ENCODE data around the gene PTX4.

Gene PTX4

DNA sequence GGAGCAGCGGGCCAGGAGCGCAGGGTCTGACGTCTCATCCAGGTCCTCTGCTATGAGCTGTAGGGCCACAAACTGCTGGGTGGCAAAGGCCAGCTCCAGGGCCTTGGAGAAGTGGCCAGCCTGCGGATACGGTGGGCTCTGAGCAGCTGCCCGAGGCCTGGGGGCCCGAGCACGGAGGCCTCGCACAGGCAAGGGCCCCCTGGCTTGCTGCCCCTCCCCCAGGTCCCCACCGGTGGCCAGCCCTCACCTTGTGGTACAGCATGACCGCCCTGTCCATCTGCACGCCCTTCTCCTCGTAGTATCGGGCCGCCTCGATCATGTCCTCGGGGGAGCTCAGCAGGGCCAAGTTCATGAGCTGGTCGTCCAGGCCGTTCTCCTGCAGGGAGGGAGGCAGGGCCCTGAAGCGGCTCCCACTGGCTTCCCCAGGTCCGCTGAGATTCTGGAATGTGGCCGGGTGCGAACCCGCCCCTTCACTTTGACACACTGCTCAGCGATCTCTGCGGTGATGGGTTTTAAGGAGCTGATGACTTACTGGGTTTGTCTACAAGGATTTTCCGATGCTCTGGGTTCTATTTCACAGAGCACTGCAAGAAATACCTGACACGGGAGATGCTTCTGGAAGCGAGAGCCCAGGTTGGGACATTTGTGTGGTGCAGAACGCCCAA is 35.0 kb upstream of the PTX4 start:
- DNase-seq, result no peak

DNA sequence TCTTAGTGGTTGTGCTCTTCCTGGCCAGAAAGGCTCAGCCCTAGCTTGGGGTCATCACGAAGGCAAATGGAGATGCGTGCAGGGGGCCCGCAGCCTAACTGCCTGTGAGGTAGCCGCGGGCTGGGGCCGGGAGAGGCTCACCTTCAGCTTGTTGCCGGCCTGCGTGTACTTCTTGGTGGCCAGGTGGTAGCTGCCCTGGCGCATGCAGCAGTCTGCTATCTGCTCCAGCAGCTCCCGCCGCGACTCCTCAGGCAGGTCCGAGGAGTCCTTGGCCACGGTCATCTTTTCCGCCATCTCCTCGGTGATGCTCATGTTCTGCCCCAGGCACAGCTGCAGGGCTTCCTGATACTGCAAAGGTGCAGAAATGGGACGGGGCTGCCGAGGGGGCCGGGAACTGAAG is 31.7 kb upstream of the PTX4 start:
- no peak for DNase-seq

DNA sequence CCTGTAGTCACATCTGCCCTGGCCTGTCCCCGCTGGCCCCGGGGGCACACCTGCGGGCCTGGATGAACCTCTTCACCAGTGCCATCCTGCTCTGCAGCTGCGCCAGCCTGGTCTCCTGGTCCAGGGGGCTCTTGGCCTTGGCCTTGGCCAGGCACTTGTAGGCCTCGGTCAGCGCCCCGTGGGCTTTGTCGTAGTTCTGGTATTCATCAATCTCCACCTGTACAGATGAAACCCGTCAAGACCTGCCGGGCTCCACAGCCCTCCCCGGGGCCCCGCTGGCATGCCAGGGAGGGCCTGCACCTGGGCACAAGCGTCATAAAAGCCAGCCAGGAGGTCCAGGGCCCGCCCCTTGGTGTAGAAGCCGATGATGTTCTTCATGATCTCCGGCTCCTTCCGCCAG is 31.1 kb upstream of the PTX4 start:
- no peak for DNase-seq

DNA sequence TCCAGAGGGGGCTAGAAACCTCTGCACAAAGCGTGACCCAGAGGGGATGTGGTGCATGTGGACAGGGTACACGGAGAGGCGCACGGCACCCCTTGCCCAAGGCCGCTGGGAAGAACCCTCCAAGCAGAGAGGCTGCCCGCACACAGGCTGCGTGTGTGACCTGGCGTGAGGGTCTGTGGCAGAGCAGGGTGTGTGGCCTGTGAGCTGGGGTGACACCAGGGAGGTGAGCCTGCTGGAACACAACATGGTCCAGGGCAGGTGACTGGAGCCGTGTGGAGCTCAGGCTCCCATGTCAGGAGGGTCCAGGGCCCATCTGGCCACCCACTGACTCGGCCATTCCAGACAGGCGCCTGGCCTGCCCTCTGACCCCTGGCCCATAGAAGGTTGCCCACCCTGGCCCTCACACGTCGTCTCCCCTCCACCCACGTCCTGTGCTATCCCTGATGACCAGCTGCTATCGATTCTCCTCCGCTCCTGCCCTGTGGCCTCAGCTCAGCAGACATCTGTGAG is 29.9 kb upstream of the PTX4 start:
- DNase-seq, result no peak

DNA sequence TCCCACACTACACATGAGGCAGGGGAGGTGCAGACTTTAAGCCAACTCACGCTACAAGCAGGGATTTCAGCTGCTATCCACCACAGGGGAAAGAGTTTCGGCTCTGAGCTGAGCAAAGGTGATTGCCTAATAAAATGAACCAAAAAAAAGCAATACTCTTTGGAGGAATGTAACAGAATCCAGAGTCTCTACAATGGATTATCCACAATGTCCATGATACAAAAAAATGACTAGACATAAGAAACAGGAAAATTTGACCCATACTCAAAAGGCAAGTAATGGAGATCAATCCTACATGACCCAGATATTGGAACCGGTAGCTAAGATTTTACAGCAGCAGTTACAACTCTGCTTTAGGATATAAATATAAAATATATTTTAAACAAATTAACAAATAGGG is 25.8 kb upstream of the PTX4 start:
- no peak for DNase-seq

DNA sequence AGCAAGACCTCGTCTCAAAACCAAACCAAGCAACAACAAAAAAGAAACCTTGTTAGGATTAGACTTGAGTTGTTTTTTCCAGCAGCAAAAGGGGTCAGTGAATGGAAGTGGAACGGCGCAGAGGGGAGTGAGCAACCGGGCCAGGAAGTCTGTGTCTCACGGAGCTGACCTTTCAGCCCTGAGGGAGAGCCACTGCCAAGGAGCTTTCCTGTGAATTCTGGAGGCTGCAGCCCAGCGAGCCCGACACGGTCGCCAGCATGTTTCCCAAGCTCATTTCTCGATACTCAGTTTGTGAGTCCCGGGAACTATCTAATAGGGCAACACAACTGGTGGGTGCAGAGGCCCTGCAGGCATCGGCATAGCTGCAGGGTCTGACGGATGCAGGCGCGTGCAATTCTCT is 24.0 kb upstream of the PTX4 start:
- DNase-seq, result no peak

DNA sequence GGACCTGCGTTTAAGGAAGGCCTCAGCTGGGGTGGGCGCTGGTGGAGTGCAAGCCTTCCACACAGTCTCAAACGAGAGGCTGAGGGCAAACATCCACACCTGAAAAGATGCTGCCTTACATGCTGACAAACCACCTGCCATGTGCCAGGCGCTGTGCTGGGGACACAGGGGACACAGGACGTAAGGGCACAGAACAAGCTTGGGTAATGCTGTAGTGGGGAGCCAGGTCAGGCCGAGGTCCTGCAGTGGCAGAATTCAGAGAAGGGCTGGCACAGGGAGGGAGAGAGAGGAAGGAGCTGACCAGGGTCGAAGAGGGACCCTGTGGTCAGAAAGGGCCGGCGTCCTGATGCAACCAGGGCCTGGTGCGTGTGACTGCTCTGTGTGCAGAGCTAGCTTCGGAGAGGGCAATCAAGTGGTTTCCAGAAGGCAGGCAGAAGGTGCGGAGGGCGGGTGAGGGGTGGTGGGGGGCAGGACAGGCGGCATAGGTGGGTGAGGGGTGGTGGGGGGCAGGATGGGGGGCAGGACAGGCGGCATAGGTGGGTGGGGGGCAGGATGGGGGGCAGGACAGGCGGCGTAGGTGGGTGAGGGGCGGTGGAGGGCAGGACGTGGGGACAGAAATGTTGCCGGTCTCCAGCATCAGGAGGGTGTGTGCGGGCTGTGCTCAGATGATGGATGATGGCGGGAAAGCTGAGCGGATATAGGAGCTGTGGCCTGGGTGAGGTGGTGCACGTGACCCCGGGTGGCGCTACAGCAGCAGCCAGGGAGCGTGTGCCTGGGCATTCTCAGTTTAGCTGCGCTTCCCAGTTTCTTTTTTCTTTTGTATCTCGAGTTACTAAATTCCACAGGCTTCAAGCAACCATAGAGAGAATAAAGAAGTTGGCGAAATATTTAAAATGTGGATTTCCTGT is 23.2 kb upstream of the PTX4 start:
- DNase-seq, result no peak

DNA sequence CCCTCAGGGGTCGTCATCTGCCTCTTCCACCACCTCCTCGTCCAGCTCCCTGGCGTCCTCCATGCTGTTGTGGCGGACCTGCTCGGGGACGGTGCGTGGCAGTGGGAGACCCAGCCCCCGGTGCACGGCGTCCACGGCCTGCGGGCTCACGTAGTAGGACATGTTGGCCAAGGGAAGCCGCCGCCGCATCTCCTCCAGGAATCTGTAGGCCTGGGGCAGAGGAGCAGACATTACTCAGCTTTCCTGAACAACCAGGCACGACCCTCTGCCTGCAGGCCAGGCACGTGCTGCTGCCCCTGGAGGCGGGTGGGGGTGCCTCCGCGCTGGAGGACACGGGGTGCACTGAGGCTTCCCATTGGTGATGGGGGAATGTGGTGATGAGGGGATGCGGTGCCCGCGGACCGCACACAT is 22.2 kb upstream of the PTX4 start:
- no peak for DNase-seq

DNA sequence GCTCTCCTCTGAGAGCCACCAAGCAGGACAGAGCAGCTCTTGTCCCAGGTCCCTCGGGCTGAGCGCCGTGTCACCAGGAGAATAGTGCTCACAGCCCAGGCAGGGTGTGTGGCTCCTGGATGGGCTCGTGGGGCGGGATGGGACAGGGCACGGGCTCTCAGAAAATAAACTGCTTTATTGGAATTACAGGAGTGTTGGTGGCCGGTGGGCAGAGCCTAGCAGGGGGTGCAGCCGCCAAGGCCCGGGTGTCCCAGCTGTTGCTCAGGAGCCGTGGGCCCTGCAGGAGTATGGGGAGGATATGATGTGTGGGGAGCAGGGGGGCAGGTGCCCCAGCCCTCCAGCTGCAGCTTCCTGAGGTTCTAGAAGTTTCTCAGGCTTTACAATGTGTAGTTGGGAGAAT is 21.5 kb upstream of the PTX4 start:
- DNase-seq, result no peak

DNA sequence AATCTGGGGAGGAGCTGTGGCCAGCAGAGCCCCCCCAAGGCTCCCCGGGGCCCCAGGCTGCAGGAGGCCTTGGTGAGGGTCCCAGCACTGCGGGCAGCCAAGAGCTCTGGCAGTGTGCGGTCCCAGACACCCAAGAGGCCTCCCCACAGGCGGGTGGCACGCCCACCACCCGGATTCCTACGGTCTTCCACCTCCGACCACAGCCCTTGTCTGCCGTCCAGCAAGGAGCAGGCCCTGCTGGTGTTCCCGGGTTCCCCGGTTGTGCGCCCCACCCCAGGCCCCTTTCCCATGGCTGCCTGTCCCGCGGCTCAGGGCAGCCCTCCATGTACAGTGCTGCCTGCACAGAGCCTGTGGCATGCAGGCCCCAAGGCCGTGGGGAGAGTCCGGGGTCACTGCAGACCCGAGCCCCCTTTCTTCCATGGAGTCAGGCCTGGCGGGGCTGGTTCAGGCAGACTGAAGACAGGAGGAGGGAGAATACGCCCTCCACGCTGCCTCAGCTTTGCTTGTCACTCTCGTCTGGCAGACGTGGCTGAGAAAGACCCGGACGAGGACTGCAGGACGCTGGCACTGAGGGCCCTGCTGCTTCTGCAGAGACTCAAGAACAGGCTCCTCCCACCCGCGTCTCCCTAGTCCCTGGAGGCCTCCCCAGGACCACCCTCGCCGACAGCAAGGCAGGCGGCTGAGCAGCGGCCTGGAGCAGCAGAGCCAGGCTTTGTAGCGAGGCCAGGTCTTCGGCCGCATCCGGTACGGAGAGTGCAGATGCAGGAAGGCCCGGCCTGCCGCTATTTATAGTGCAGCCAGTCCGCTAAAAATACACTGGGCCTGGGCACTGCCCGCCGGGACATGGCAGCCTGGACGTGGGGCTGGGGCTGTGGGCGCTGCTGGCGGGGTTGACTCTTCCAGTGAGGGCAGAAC is 20.8 kb upstream of the PTX4 start:
- DNase-seq, result no peak

DNA sequence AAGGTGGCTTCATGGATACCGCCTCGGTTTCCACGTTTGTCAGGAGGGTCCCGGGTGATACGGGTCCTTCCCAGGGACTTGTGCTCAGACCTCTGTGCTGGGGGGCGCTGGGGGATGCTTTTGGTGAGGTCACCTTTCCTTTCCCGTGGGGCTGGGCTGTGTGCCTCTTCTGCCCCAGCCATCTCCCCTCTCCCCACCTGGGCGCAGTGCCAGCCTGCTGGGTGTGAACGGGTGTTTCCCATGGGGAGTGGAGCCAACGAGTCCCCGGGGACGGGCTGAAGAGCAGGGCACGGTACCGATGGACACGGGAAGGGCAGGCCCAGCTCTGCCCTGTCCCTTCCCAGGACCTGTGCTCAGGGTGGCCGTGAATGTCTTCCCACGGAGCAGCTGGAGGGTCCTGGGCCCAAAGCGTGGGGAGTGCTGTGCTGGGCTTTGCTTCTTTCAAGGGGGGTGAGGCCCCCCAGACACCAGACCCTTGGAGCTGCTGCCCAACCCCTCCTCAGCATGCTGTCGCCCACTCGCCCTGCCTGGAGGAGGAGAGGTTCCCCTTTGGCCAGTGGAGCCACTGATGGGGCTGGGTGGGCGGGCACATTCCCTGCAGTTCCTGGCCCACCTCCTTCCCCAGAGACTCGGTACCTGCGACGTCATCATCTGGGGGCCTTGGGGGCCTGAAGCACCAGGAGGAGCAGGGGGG is 19.9 kb upstream of the PTX4 start:
- no peak for DNase-seq

DNA sequence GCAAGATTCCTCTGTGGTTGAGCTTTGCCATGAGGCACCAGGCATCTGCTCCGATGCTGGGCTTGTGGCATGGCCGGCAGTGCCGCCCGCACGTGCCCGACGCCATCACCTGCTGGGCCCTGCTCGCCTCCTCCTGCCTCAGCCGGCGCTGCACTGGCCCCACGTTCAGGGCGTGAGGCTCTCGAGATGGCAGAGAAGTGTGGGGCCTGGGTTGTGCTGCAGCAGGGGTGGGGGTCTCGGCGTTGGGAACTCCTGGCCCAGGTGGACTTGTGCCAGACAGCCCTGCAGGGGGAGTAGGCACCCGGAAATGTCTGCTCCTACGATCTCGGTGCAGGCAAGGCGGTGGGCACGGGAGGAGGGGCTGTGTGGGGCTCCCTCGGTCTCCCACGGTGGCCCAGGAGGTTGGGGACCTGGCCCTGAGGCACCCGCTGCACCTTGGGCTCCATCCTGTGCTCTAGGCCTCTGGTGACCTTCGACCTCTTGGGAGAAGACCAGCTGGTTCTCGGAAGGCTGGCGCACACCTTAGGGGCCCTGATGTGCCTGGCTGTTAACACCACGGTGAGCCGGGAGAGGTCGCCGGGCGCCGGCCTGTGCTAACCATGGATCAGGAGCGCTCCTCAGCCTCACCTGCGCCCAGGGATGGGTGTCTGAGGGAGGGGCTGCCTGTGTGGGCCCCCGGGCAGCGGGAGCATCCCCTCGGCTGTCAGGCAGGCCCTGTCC is 17.9 kb upstream of the PTX4 start:
- DNase-seq, result no peak

DNA sequence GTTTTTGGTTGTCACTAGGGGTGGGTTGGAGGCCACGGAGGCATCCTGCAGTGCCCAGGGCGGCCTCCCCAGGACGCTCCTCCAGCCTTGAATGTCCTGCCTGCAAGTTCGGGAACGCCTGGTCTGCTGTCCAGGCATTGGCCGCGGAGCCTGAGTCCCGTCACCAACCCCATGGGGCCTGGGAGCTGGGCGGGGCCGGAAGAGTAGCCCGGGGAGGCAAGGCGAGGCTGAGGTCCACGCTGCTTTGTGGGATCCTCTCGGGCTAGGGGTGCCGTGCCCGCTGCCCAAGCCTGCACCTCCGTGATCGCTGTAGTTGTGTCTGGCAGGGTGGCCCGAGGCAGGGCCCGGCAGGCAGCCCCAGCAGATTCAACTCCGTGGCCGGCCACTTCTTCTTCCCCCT is 17.2 kb upstream of the PTX4 start:
- DNase-seq, result no peak

DNA sequence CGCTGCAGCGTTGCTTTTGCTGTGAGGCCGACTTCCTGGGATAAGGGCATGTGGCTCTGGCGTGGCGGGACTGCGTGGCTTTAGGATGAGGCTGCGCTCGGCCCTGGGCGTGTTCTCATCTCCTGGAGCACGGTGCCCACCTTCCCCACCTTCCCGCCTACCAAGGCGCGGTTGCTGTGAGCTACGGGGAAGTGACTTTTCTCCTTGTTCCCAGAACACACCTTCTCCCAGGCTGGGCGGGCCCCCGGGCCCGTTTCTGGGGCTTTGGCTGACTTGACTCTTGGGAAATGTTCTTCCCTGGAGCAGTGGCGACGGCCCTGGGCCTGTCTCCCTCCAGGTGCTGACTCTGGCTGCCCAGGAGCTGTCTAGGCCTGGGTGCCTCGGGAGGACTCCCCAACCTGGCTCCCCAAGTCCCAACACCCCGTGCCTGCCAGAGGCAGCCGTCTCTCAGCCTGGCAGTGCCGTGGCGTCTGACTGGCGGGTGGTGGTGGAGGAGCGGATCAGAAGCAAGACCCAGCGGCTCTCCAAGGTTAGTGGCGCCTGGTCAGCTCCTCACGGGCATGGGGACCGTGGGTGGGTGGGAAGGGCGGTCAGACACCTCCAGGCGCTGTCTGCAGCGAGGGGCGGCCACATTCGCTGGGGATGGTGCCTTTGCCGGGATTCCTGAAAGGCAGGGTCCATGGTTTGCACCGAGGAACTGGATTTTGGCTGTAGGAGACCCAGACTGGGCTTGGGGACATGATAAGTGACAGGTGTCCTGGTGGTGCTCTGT is 16.5 kb upstream of the PTX4 start:
- no peak for DNase-seq

DNA sequence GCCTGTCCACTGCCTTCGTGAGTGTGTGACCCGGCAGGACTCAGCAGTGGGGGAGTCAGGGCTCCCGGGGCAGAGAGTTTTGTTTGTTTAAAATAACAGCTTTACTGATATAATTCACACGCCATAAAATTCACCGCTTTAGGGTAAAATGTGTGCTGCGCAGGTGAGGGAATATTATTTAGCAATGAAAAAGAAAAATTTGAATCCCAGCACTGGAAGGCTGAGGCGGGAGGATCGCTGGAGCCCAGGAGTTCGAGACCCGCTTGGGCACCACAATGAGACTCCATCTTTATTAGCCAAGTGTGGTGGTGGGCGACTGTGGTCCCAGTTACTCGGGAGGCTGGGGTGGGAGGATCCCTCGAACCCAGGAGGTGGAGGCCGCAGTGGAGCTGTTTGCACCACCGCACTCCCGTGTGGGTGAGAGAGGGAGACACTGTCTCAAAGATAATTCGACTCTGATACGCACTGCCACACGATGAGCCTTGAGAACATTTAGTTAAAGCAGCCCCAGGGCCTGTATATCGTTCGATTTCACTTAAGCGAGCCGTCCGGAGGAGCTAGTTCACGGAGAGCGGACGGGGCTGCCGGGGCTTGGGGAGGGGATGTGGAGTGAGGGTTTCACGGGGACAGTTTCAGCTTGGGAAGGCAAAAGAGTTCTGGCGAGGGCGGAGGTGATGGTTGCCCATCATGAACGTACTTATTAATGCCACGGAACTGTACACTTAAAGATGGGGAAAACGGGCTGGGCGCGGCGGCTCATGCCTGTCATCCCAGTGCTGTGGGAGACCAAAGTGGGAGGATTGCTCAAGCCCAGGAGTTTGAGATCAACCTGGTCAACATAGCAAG is 14.6 kb upstream of the PTX4 start:
- DNase-seq, result no peak

DNA sequence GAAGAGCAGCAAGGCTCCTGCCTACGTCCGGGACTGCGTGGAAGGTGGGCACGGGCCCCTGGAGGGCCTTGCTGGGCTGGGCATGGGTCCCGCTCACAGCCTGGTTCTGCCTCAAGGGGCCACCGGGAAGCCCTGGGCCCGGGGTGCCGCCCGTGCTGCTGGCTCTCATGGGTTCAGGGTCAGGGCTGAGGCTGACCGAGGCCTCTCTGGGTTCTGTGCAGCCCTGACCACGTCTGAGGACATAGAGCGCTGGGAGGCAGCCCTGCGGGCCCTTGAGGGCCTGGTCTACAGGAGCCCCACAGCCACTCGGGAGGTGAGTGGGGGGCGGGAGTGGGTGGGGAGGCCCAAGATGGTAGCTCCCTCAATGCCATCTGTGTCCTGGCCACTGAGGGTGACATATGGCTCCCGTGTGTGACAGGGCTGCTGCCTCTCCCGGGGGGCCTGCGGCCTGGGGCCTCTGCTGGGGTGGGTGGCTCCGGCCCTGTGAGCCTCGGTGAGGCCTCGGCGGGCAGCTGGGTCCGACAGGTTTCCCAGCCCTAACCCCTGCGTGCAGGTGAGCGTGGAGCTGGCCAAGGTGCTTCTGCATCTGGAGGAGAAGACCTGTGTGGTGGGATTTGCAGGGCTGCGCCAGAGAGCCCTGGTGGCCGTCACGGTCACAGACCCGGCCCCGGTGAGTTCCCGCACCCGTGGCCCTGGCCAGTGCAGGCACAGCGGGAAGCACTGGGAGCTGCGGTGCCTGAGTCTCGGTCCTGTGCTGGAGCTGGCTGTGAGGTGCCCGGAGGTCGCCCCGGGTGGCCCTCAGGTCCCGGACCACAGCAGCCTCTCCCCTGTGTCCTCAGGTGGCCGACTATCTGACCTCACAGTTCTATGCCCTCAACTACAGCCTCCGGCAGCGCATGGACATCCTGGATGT is 13.6 kb upstream of the PTX4 start:
- no peak for DNase-seq

DNA sequence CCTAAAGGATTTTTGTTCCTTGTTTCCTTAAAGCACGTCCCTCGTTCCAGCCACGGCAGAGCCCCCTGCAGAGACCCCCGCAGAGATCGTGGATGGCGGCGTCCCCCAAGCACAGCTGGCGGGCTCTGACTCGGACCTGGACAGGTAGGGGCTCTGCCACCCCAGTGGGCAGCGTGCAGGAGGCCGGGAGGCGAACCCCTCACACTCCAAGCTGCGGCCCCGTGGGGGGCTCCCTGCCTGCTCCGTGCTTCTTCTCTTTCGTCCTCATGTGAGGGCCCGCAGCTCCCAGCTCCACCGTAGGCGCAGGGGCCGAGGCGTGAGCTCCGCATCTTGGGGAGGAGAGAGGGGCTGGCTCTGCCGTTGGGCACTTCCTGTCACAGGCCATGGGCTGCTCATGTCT is 12.9 kb upstream of the PTX4 start:
- no peak for DNase-seq

DNA sequence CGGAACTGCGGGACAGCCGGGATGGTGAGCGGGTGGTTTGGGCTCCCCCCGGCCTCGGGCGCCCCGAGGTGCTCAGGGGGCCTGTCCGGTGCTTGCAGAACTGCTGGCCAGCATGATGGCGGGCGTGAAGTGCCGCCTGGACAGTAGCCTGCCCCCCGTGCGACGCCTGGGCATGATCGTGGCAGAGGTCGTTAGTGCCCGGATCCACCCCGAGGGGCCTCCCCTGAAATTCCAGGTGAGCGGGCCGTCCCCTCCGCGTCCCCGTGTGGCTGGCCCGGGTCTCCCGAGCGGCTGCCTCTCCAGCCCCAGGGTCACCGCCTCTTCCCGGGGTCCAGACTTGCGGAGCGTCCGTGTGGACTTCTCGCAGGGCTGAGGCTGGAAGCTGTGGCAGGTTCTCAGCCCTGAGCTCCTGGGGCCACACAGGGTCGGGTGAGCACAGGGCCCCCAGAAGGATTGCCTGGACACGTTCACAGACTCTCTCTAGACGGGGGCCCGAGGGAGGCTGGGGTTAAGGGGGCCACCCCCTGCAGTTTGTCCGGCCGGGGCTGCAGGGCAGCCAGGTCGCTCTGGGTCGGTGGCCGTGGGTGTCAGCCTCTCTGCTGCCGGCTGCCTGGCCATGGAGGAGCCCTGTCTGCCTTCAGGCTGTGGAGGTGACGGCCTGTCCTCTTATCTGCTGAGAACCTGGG is 11.9 kb upstream of the PTX4 start:
- DNase-seq, result no peak
